HG03045 (cell line): ENCODE results near the gene CDC25A.
A peak's percentile ranks its signal among the peaks of the same experiment; 100 is the strongest.

ENCODE experiments used
- ATAC-seq: cut with Tn5 transposase; IDR thresholded peaks from one replicate; pipeline ENCODE4 v1.9.1; 2021; ENCODE audit warnings: mild to moderate bottlenecking, moderate library complexity; ENCODE audit not compliant: unreplicated experiment

CDC25A gene

DNA sequence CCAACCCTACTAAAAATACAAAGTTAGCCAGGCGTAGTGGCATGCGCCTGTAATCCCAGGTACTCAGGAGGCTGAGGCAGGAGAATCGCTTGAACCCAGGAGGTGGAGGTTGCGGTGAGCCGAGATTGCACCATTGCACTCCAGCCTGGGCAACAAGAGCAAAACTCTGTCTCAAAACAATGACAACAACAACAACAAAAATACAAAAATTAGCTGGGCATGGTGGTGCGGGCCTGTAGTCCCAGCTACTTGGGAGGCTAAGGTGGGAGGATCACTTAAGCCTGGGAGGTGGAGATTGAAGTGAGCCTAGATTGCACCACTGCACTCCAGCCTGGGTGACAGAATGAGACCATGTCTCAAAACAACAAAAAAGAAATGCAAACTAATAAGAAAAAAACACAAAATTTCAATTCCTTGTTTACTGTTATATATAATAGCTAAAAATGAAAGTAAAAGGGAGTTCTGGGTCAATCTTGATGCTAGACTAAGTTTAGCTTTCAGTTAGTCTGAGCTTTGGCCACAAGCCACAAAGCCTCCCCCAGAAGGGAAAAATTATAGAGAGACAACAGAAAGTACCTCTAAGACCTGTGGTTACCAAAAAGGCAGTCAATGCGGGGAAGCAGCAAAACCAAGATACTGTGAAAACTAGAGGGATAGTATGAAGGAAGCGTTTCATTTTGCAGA lies 76.0 kb downstream of the CDC25A start:
- ATAC-seq: peak; percentile 91

- no peak for ATAC-seq
These were observed 77.8 kb downstream of the CDC25A start for GRCh38 chr3:48110463-48110862.

DNA sequence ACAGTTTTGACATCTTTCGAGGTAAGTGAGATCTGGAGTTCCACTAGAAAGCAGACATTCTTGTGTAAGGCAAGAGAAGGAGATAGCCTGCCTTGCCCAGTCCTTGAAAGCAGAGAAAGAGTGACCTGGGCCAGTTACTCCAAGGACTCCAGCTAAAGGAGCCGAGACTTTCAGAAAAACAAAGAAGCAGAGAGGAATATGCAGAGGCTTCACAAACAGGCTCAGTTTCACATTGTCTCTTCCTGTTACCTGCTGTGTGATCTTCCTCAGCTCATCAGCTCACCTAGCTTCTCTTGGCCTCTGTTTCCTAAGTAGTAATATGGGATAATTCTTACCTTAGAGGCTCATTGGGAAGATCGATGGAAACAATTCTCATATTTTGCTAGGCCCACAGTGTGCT lies 81.0 kb downstream of the CDC25A start:
- ATAC-seq: no peak
